HG03439 (cell line): Measurements from ENCODE around the gene SETBP1.

ENCODE experiments used
- ATAC-seq: cut with Tn5 transposase; IDR thresholded peaks from one replicate; pipeline ENCODE4 v1.9.1; 2021; ENCODE audit warnings: mild to moderate bottlenecking, moderate library complexity; ENCODE audit not compliant: unreplicated experiment

The SETBP1 gene

DNA sequence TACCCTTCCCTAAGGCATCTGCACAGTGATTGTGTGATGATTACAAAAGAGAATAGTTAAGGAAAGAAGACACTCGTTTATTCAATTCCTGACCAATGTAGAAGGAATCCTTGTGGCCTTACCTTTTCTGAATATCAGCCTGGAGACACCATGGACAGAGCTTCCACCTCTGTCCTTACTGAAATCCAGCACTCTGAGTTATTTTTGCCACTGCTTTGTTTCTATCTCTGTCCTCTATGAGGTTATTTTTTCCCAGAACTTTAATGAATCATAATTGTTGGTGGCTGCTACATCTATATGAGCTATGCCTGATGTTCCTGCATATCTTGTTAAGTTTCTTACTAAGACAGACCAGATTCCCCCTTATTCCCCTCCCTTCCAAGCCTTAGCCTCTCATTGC lies 275.1 kb downstream of the SETBP1 start:
- no peak for ATAC-seq

GRCh38 chr18:44957025-44957424 lies 276.3 kb downstream of the SETBP1 start:
- no peak for ATAC-seq

- no peak for ATAC-seq
Observed at GRCh38 chr18:44957461-44957860, 276.8 kb downstream of the SETBP1 start.

- no peak for ATAC-seq
Observed at GRCh38 chr18:44958040-44958439, 277.4 kb downstream of the SETBP1 start.

GRCh38 chr18:44958455-44958854 lies 277.8 kb downstream of the SETBP1 start:
- ATAC-seq: no peak

DNA sequence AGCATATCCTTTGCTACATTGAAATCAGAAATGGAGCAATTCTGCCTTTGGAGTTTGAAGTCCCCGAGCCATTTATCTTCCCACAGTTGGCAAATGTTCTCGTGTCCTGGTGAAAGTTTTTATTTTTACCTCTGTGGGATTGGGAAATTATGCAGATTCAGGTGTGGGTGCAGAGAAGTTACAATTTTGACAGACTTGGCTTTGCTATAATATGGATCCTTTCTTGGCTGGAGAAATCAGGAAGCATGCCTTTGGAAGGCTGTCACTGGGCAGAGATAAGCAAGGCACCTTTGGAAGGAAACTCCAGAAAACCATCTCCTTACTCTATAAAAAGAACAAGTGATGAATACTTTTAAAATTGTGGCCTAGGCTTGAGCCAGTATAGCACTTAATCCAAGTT lies 278.3 kb downstream of the SETBP1 start:
- ATAC-seq: no peak

- ATAC-seq: no peak
Observed at GRCh38 chr18:44960580-44960979, 279.9 kb downstream of the SETBP1 start.

DNA sequence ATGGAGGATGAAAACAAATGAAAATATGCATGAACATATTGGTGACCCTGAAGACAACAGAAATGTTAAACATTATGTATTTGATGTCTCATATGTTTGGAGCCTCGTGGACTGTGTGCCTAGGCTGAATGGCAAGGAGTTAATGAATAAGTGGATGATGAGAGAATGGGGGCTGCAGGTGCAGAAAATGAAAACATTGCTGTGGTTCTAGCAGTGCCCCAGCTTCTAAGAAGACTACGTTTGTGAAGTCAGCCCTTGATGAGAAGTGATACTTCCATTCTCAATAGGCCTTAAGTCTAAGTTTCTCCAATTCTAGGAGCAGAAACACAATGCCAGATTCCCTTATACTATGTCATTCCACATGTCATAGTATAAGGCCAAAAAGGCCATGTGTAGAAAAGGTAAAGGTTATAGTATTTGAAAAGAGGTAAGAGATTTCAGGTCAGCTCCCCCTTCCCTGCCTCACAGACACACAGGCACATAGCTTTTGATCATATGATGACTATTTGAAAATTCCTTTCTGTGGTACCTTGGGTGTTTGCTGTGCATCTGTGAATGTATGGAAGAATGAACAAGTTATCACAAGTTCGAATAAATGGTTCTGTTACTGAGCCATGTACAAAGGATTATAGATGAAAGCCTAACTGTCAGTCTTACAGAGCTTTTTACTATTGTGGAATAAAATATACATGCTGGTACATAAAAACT lies 280.8 kb downstream of the SETBP1 start:
- ATAC-seq: no peak

DNA sequence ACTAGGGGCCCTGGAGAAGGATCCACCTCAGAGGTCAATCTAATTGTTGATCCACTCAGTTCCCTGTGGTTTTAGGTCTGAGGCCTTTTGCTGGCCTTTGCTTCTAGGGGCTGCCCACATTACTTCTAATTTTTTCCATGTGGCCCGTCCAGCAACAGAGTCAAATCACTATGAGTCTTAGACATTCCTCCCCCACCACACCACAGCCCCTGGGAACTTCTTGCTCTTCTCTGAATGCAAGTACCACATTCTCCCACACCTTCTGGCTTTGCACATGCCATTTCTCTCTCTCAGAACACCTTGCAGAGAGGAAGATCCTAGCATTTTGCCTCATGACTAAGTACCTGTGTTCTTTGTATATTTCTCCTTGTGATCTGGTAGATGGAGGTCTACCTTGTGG lies 286.9 kb downstream of the SETBP1 start:
- ATAC-seq: no peak

DNA sequence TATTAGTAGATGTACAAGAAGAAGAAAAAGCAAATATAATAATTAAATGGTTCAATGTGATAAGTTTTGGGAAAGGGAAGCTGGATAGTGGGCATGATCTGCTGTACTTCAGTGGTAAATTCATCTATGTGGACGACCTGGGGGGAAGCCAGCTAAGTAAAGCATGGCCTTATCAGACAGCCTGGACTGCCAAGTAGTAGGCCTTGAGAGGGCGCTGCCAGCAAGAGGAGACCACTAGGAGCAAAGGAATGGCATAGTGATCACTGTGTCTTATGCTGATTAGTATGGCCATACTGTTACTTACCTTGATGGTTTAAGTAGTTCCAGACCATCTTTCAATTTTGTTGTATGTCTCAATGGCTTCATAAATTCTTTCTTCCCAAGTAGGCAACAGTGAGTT lies 287.6 kb downstream of the SETBP1 start:
- ATAC-seq: no peak

DNA sequence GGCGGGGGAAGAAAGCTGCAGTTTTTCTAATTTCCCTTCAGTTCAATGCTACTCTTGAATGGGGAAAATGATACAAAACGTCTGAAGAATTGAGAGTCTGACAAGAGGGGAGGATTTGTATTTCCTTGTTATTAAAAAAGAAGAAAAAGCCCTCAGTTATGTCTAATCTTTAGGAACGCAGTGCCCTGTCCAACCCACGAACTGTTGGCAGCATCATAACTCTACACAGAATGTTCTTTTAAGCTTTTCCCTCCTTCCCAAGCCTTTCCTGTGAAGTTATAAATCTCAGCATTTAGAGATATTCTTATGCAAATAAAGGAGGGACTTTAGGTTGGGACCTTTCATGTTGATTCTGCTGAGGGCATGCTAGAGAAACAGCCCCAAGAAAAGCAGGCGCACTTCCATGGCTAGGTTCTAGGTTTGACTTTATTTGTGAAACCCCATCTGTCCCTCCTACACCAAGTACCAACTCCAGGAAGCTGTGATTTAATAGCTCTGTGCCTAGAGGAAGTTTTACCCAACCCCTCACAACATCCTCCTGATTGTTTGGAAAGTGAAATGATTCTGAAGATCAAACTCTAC lies 288.6 kb downstream of the SETBP1 start:
- ATAC-seq: no peak

DNA sequence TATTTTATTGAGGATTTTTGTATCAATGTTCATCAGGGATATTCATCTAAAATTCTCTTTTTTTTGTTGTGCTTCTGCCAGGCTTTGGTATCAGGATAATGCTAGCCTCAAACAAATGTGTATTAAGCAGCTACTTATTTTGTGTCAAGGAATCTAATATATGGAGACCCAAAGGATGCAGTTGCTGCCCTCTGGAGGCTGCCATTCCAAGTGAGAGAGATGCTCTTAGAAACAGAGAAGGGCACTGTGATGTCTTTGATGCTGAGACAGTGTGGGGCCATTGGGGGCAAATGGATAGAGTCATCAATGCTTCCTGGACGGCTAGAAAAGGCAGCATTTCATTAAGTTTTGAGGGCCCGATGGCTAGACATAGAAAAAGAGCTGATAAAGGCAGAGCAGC lies 292.6 kb downstream of the SETBP1 start:
- no peak for ATAC-seq

GRCh38 chr18:44974174-44974573 lies 293.5 kb downstream of the SETBP1 start:
- ATAC-seq: no peak

GRCh38 chr18:44977856-44978255 lies 297.2 kb downstream of the SETBP1 start:
- ATAC-seq: no peak

- ATAC-seq: no peak
Observed at GRCh38 chr18:44979748-44980147, 299.1 kb downstream of the SETBP1 start.

DNA sequence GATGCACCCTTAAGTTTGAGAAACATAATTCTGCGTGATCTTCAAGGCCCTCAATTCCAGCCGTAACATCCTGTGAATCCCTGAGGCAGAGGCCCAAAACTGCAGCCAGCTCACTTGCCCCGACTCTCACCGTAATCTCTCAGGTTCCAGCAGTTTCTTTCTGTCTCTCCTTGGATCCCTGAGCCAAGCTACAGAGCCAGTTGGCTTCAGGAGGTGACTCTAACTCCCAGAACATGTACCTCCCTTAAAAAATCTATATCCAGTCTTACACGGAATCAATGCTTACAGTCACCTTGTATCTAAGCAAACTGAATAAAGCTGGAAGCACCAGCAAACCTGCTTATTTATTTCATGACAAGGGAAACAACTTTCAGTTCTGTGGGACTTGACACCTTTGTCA lies 300.4 kb downstream of the SETBP1 start:
- no peak for ATAC-seq

- ATAC-seq: no peak
Observed at GRCh38 chr18:44986933-44987332, 306.2 kb downstream of the SETBP1 start.

DNA sequence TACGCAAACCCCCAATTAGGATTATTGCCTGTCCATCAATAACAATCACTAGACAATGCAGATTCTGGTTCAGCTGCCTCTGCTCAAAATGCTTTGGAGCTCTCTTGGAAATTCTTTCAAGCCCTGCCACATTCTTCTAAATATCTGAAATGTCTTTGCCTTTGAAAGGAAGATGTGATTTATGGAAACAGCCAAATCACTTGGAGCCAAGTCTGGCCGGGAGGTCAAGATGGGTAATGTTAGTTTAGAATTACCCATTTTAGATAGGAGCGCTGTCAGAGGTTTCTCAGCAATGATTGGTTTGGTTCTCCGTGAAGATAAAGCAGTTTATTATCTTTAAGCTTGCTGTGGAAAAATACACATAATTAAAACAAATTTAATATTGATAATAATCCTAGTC lies 306.7 kb downstream of the SETBP1 start:
- ATAC-seq: no peak

DNA sequence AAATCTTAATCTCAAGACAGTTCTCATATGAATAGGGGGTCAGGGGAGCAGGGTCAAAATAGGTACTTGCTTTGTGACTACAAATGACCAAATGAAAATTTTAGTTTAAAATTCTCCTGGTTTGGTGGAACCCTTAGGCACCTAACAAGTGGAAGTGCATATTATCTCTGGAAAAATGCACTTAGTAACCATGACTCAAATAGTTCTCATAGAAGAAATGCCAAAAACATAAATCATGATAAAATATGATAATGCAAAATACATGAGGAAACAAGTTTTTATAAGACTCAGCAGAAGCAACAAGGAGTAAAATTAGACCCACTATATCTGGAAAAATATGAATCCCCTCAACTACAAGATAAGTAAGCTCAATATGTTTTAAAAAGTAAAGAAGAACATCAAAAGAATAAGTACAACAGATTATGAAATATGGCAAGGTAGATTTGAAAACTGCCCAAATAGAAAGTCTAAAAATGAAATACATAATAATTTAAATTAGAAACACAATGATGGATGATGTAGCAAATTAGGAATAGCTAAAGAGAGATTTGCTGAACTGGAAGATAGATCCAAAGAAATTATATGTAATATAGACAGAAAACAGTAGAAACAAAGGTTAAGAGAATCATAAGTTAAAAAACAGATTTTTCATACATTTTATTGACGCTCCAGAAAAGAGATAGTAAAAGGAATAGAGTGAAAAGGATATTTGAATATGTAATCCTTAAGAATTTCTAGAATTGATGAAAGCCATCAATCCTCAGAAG lies 308.3 kb downstream of the SETBP1 start:
- no peak for ATAC-seq

- no peak for ATAC-seq
Observed at GRCh38 chr18:44996261-44996660, 315.6 kb downstream of the SETBP1 start.

DNA sequence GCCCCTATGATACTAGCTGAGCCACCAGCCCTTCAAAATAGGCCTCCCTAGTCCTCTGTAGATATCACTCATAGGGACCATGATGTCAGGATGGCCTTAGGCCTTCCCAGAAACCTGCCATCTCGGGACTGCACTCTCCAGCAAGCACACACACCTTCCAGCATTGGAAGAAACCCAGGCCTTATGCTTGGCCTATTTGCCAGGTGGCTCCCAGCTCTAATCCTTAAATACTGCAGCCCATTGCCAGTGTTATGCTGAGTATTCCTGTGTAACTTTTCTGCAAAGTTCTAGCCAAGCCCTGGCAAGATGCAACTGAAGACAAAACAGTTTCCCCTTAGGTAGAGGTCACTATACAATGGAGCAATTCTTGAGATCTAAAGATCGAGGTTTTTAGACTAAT lies 316.5 kb downstream of the SETBP1 start:
- no peak for ATAC-seq

- no peak for ATAC-seq
Observed at GRCh38 chr18:44998360-44998759, 317.7 kb downstream of the SETBP1 start.
